LNCAP (cell line): Measurements from ENCODE around the gene MRPL37.

ENCODE experiments used
- TF ChIP-seq, protein P1 (sequence below): fragments of 450-650 bp; IDR thresholded peaks from 2 replicates; pipeline ENCODE4 v1.5.1; 2017; ENCODE audit warnings: mild to moderate bottlenecking

Gene MRPL37

GRCh38 chr1:54199765-54200518, at the start of gene MRPL37, which contains the start of gene CYB5RL:
TSS of gene MRPL37 (plus strand) at chr1:54200167. CDS start at chr1:54200244, 77 bp downstream.
TSS of gene CYB5RL (minus strand) at chr1:54200030. CDS start at chr1:54195616, 4,414 bp downstream.
- TF ChIP-seq, protein P1, sequence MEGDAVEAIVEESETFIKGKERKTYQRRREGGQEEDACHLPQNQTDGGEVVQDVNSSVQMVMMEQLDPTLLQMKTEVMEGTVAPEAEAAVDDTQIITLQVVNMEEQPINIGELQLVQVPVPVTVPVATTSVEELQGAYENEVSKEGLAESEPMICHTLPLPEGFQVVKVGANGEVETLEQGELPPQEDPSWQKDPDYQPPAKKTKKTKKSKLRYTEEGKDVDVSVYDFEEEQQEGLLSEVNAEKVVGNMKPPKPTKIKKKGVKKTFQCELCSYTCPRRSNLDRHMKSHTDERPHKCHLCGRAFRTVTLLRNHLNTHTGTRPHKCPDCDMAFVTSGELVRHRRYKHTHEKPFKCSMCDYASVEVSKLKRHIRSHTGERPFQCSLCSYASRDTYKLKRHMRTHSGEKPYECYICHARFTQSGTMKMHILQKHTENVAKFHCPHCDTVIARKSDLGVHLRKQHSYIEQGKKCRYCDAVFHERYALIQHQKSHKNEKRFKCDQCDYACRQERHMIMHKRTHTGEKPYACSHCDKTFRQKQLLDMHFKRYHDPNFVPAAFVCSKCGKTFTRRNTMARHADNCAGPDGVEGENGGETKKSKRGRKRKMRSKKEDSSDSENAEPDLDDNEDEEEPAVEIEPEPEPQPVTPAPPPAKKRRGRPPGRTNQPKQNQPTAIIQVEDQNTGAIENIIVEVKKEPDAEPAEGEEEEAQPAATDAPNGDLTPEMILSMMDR = no peak

- TF ChIP-seq, protein P1 = no peak
Measured at GRCh38 chr1:54151013-54151412, 49.0 kb upstream of the MRPL37 start.

DNA sequence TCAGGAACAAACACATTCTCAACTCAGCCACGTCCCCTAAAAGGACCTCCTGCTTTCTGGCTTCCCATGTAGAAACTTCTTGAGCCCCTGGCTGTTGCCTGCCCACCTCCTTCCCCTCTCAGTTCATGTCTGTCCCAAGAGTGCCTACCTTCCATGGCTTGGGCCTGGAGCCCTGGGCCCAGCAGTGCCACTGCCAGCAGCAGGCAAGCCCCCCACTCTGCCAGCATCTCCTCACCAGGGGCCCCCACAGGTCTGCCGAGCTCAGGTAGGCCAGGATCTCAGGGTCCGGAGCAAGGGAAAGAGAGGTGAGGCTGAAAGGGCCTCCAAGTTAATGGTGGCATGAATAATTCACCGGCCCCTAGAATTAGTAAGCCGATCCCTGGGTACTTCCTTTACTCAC, 47.3 kb upstream of the MRPL37 start, which contains the start of gene CDCP2:
Gene CDCP2 (minus strand): TSS at position 305 of the 400 bp plus-strand sequence. CDS start 78 bp downstream, at position 227.
- TF ChIP-seq, protein P1 = no peak

DNA sequence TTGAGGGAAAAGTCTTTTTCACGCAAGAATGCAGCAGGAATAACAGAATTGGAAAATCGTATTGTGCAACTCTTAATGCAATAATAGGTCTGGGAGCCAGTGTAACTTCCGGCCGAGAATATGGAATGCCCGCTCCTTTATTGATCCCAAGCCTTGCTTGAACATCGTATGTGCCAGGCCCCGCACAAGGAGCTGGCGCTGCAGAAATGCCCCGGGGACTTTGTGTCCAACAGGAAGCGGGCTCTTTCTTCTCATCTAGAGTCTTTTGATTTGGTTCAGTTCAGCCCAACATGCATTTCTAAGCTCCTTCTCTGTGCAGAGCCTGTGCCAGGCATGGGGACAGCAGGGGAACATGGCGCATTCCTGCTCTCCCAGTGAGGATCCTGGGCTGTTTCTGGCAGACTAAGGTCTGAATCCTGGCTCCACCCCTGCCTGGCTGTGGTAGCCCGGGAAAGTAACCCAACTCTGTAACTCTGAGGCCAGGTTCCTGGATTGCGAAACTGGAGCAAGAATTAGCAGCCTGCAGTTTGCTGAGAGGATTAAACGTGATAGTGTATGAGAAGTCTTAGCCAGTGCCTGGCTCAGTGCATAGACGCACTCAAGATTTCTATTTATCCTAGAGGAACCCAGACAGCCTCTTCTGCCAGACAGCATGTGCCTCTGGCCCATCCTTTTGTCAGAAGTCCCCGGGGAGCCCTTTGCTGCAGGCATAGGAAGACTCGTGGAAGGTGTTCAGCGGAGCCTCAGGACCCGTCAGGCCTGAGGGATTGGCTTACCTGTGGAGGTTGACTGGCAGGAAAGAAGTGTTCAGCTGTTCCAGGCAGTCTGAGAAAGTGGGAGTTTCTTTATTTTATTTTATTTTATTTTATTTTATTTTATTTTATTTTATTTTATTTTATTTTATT, 46.2 kb upstream of the MRPL37 start:
- TF ChIP-seq, protein P1 = no peak

- TF ChIP-seq, protein P1 = no peak
Measured at GRCh38 chr1:54156201-54156600, 43.8 kb upstream of the MRPL37 start.

DNA sequence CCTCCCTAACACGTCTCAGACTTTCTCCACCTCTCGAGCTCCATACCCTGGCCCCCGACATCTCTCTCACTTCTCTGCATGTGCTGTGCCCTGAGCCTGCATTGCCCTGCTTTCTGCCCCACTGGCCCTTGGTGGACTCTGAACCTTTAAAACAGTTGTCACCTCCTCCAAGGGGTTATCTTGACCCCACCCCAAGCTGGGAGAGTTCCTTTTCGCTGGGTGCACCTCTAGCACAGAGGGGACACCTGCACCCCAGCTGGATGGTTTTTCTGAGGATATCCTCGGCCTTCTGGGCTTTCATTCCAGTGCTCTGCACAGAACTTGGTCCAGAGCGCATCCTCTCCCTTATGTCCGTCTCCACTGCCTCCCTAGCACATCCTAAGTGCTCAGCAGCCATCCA, 43.0 kb upstream of the MRPL37 start:
- TF ChIP-seq, protein P1 = no peak

DNA sequence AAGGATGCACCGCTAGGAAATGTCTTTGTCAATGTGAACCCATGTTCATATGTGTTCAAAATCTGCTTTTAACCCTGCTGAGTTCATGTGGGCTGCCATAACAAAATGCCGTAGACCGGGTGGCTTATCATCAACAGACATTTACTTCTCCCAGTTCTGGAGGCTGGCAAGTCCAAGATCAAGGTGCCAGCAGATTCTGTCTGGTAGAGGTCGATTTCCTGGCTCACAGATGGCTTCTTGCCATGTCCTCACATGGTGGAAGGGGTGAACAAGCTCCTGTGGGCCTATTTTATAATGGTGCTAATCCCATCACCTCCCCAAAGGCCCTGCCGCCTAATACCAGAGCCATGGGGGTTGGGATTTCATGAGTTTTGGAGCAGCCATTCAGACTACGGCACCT, 42.6 kb upstream of the MRPL37 start:
- TF ChIP-seq, protein P1 = no peak
